C1 segment of cervical spinal cord (tissue), 14 donors: ENCODE results near the gene KDM6B.

Experiments used
- DNase-seq, 14 donors: peaks; one replicate each; lab custom pipeline; 2025; lab: John Stamatoyannopoulos, UW

Gene KDM6B

GRCh38 chr17:7841396-7841914 lies 7.4 kb downstream of the KDM6B start:
- DNase-seq: peak in 13 of 14 donors; percentile 67 to 97 (median 90)

- peak; percentile 67 to 97 (median 90) for DNase-seq
Observed at GRCh38 chr17:7841915-7842379, 7.9 kb downstream of the KDM6B start.

GRCh38 chr17:7842380-7843256 lies 8.6 kb downstream of the KDM6B start:
- peak in 12 of 14 donors; percentile 19 to 89 (median 73) for DNase-seq

- peak in 4 of 14 donors; percentile 69 to 75 (median 72) for DNase-seq
Observed at GRCh38 chr17:7843257-7843535, 9.2 kb downstream of the KDM6B start.

GRCh38 chr17:7843536-7844291 lies 9.7 kb downstream of the KDM6B start:
- DNase-seq: peak in 13 of 14 donors; percentile 42 to 85 (median 77)

GRCh38 chr17:7844292-7845154 lies 10.5 kb downstream of the KDM6B start:
- peak; percentile 56 to 94 (median 90) for DNase-seq

GRCh38 chr17:7845359-7846062 lies 11.5 kb downstream of the KDM6B start:
- no peak for DNase-seq

- DNase-seq: no peak
Observed at GRCh38 chr17:7846063-7846735, 12.2 kb downstream of the KDM6B start.

- DNase-seq: no peak
Observed at GRCh38 chr17:7846765-7847661, 13.0 kb downstream of the KDM6B start.

GRCh38 chr17:7848131-7848579 lies 14.1 kb downstream of the KDM6B start:
- no peak for DNase-seq

- DNase-seq: no peak
Observed at GRCh38 chr17:7848739-7849129, 14.7 kb downstream of the KDM6B start.

GRCh38 chr17:7849130-7849750 lies 15.2 kb downstream of the KDM6B start:
- no peak for DNase-seq

GRCh38 chr17:7849751-7850504 lies 15.9 kb downstream of the KDM6B start:
- no peak for DNase-seq

GRCh38 chr17:7850701-7851437 lies 16.9 kb downstream of the KDM6B start:
- no peak for DNase-seq

- DNase-seq: peak in 13 of 14 donors; percentile 46 to 90 (median 73)
Observed at GRCh38 chr17:7851438-7852261, 17.6 kb downstream of the KDM6B start.

- no peak for DNase-seq
Observed at GRCh38 chr17:7852262-7852670, 18.2 kb downstream of the KDM6B start.
